NCI-H1694 treated with DMSO at 0.1 percent for 48 hours (cell line): ENCODE measurements around the gene RDM1.

Experiments
- DNase-seq: peaks from one replicate; lab custom pipeline; 2025; lab: John Stamatoyannopoulos, UW

The RDM1 gene

DNA sequence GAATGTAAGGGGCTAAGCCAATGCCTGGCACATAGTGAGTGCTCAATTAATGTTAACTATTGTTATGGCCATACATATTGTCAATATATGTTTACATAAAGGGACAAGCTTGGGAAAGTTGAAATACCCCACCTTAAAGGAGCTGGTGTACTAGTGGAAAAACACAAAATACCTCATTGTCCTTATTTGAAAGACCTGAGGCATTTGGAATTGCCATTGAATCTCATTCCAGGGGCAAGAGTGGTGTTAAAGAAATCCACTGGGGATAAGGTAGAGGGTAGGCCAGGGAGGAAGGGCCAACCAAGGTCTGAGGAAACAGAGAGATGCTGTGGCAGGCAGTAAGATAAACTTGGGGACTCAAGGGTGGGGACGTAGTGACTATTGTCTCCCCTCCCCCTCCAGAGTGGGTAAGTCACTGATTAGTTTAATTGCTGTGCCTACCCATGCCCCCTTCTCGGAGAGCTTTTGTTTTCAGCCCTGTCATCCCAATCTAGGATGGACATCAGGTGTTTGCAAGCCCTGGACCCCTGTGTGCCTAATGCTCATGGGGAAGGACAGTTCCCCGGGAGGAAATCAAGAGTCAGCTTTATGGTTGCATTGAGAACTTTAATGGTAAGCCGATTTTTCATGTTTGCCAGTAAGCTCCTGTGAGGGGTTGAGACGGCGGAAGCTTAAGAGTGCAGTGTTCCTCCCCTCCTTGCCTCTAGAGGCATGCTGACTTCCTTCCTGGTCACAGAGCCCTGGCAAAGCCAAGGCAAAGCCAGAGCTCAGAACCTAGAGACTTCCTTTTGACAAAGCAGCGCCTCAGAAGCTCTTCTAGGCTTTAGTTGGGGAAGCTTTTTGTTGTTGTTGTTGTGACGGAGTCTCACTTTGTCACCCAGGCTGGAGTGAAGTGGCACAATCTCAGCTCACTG, 59.4 kb downstream of the RDM1 start:
- no peak for DNase-seq

GRCh38 chr17:35868737-35869136, 61.8 kb downstream of the RDM1 start, which contains the start of gene HEATR9:
Gene HEATR9, minus strand, starts transcription at chr17:35868891. Its CDS starts 149 bp downstream, at chr17:35868742.
- DNase-seq = no peak
